GM18858 (cell line): ENCODE measurements around the gene FOXI2.

ENCODE experiments used
- ATAC-seq: cut with Tn5 transposase; IDR thresholded peaks from one replicate; pipeline ENCODE4 v1.9.1; 2021; ENCODE audit not compliant: unreplicated experiment

The FOXI2 gene

DNA sequence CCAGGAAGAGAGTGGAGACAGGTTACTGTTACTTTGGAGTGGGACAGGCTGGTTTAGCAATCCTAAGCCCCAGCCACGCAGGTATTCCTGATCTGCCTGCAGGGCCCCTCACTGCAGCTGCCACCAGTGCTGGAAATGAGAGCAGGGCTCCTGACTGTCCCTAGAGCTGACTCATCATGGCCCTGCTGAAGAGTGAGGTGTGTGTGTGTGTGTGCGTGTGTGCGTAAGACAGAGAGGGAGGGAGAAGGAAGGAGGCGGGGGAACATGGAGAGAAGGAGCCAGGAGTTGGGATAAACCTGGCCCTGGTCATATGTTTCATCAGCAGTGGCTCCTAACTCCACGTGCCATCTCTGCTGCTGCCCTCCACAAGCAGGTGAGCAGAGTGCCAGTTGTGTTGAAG is 3.6 kb downstream of the FOXI2 start:
- ATAC-seq, result no peak

- no peak for ATAC-seq
Measured at GRCh38 chr10:127743205-127743604, 6.2 kb downstream of the FOXI2 start.

DNA sequence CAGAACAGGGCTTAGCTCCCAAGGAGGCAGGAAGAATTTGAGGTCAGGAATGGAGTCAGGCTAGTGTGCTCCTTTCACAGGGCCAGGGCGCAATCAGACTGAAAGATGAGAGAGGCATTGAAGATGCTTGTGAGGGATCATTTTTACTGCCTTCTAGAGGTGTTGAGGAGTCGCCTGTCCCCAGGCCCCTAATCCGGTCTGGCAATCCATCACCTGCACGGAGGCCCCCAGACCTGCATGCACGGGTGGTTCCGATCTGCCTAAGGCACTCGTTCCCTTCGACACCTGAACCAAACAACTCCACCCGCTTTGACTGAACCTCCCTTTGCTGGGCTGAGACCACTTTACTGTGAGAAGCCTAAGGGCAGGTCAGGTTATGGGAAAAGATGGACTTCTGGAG is 8.0 kb downstream of the FOXI2 start:
- ATAC-seq, result no peak

GRCh38 chr10:127745861-127746260 is 8.9 kb downstream of the FOXI2 start:
- no peak for ATAC-seq

- ATAC-seq, result no peak
Measured at GRCh38 chr10:127755753-127756152, 18.8 kb downstream of the FOXI2 start.

GRCh38 chr10:127756264-127756663 is 19.3 kb downstream of the FOXI2 start:
- no peak for ATAC-seq

- ATAC-seq, result no peak
Measured at GRCh38 chr10:127757033-127757432, 20.0 kb downstream of the FOXI2 start.

DNA sequence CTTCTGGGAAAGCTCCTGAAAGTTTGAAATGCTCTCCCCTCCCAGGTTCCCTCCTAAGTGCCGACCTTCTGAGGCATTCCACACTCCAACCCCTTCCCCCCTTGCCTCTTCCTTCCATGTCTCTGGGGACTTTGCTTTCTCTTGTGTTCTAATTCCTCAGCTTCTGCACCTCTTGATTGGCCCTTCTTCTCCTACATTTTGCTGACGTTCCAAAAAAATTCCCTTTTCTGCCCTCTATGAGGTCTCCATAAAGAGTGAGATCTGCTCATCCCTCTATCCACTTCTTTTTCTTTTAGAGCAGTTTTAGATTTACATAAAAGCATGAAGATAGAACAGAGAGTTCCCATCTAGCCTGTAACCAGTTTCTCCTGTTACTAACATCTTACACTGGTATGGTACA is 22.3 kb downstream of the FOXI2 start:
- ATAC-seq, result no peak

DNA sequence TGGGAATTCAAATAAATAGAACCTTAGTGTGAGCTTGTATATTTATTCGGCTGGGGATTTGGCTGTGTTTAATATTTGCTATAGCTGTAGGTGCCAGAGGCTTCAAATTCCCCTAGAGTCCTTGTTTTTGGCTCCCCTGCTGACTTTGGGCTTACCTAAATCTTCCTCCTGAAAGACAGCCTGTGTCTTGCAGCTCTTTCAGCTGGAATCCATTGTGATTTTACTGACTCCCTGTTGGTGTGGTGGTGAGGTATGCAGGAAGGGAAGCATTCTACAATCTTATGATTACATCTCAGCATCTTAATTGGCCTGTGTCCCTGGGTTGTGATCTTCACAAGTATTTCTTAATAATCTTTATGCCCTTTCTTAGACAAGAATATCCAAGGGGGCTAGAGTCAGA is 25.9 kb downstream of the FOXI2 start:
- ATAC-seq, result no peak

DNA sequence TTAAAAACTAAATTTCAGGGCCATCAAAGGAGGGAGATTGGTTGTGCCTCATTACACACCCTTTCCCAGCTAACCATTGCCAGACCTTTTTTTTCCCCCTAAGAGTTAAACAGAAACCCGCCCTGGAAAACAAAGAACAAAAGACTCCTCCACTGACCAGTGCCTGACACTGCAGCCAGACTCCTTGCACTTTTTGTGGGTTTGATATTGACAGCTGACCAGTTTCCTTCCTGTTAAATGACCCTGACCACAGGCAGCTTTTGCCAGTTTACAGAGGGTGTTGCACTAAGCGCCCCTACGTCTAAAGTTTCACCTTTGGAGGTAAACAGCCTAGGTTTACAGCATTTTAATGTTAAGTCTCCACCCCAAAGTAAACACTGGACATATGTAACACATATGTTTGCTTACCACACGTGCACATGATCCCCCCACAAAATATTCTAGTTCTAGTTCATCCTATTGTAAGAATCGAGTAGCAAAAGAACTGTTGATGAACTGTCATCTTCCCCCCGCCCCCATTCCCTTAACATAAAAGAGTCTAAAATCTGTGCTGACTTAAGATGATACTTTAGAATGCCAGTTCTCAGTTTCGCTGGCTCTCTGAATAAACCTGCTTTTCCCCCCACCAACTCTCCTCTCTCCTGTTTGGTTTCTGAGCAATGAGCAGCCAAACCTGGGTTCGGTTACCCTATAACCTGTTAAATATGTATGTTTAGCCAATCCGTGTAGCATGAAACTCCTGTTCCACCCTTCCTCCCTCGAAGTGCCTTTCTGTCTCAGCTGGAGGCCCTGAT is 38.0 kb downstream of the FOXI2 start:
- ATAC-seq, result no peak

- ATAC-seq, result no peak
Measured at GRCh38 chr10:127776816-127777215, 39.8 kb downstream of the FOXI2 start.

- ATAC-seq, result no peak
Measured at GRCh38 chr10:127781412-127781811, 44.4 kb downstream of the FOXI2 start.

GRCh38 chr10:127787873-127788272 is 50.9 kb downstream of the FOXI2 start:
- ATAC-seq, result no peak

GRCh38 chr10:127790066-127790624 is 53.2 kb downstream of the FOXI2 start:
- no peak for ATAC-seq
